Activated CD4-positive, CD25-positive, alpha-beta regulatory T cell (primary cell): ENCODE results near the gene ZNF668.
A peak's percentile ranks its signal among the peaks of the same experiment; 100 is the strongest.

Experiments used
- DNase-seq, 4 experiments: peaks; one replicate each; lab custom pipeline; 2025; lab: John Stamatoyannopoulos, UW

The ZNF668 gene

GRCh38 chr16:31081428-31082351 lies 7.7 kb upstream of the ZNF668 start:
- no peak for DNase-seq

- no peak for DNase-seq
Measured at GRCh38 chr16:31080756-31081419, 6.8 kb upstream of the ZNF668 start.

GRCh38 chr16:31080035-31080629 lies 6.1 kb upstream of the ZNF668 start:
- DNase-seq, result no peak

GRCh38 chr16:31079342-31079944 lies 5.4 kb upstream of the ZNF668 start:
- no peak for DNase-seq

GRCh38 chr16:31078597-31079341 lies 4.7 kb upstream of the ZNF668 start:
- DNase-seq, result no peak

DNA sequence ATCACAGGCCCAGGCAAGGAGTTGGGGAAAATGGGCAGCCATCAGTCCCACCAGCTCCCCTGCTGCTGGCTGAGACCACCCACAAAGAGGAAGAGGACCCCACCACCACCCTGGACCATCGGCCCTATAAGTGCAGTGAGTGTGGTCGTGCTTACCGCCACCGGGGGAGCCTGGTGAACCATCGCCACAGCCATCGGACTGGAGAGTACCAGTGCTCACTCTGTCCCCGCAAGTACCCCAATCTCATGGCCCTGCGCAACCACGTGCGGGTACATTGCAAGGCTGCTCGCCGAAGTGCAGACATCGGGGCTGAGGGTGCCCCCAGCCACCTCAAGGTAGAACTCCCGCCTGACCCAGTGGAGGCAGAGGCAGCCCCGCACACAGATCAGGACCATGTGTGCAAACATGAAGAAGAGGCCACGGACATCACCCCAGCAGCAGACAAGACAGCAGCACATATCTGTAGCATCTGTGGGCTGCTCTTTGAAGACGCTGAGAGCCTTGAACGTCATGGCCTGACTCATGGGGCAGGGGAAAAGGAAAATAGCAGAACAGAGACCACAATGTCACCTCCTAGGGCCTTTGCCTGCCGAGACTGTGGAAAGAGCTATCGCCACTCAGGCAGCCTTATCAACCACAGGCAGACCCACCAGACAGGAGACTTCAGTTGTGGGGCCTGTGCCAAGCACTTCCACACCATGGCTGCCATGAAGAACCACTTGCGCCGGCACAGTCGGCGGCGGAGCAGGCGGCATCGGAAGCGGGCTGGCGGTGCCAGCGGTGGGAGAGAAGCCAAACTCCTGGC lies 3.8 kb upstream of the ZNF668 start:
- DNase-seq, result no peak

DNA sequence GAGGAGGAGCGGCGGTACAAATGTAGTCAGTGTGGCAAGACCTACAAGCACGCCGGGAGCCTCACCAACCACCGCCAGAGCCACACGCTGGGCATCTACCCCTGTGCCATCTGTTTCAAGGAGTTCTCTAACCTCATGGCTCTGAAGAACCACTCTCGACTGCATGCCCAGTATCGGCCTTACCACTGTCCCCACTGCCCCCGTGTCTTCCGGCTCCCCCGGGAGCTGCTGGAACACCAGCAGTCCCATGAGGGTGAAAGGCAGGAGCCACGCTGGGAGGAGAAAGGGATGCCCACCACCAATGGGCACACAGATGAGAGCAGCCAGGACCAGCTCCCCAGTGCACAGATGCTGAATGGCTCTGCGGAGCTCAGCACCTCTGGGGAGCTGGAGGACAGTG lies 3.0 kb upstream of the ZNF668 start:
- DNase-seq, result no peak

GRCh38 chr16:31076319-31076718 lies 2.3 kb upstream of the ZNF668 start:
- no peak for DNase-seq

- no peak for DNase-seq
Measured at GRCh38 chr16:31074814-31075183, 759 bp upstream of the ZNF668 start.

- DNase-seq, result peak; percentile 70 to 75 (median 73)
Measured at GRCh38 chr16:31073142-31073969, 684 bp downstream of the ZNF668 start.

DNA sequence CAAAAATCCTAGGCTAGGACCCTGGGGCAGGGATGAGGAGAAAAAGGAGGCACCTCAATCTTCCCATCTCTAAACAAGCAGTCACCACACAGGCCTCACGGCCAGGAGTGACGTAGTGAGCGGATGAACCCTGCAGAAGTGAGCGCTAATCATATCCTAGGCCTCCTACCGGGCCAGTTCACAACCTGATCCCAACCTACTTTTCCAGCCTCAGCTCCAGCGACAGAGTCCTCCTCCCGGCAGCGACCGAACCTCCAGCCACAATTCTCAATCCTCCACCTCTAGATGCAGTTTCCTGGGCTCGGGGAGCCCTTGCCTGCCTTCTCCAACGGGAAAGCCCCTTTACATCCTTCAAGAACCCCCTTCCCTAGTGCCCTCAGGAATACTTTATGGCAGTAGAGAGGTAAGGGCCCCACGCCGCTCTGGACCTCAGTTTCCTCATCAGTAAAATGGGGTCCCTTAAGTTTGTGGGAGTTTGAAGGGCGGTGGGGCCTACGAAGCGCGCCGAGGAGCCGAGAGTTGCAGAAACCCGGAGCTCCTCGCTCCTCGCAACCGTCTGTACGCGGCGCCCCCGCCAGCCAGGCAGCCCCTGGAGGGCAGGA lies 1.4 kb downstream of the ZNF668 start:
- no peak for DNase-seq

GRCh38 chr16:31071861-31072260 lies 2.2 kb downstream of the ZNF668 start:
- DNase-seq, result no peak

DNA sequence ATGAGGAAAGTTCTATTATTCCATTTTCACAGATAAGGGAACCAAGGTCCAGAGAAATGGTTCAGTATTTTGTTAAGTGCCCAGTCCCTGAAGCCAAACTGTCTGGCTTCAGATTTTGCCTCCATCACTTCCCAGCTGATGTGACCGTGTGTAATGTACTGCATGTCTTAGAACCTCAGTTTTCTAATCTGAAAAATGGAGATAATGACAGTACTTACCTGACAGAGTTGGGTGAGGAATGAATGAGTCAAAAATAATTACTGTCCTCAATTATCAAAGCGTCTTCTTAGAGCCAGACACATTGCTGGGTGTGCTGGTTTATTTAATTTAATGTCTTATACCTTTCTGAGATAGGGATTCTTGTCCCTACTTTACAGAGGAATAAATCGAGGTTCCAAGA lies 6.7 kb downstream of the ZNF668 start:
- DNase-seq, result no peak

DNA sequence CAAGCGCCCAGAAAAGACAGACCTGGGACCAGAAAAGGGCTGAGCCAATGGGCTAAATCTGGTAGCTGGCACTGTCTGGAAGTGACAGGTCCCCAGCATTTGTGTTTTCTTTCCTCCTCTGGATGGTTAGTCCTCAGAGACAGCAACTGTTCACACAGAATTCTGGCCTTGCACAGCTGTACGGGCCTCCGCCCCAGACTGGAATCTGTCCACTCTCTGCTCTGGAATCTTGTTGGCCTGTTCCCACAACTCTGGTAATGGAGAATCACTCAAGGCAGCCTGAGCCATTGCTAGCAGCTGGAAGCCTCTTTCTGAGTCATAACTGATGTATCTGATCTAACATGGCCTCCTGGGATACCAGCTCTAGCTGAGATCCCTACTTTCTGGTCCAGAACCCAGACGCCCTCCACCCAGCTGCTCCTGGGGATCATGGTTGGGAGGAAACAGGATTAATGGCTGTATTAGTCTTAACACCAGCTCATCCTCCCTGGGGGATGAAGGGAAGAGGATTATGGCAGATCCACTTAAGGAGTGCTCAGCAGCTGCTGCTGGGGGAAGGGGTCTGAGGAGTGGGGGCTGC lies 9.1 kb downstream of the ZNF668 start:
- DNase-seq, result no peak

- no peak for DNase-seq
Measured at GRCh38 chr16:31063843-31064611, 10.0 kb downstream of the ZNF668 start.

DNA sequence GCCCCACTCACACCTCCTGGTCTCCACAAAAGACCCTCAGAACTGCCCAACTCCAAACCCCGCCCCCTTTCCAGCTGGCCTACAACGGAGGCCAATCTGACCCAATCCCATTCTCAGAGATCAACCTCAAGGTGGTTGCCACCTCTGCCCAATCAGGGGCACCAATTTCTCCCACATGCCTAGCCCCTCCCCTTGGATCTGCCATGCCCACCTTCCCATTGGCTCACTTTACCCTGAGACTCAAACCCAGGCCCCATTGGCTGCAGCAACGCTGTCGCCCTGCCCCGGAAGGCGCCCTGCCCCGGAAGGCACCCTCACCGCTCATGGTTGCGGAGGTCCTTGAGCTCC lies 10.6 kb downstream of the ZNF668 start:
- no peak for DNase-seq

DNA sequence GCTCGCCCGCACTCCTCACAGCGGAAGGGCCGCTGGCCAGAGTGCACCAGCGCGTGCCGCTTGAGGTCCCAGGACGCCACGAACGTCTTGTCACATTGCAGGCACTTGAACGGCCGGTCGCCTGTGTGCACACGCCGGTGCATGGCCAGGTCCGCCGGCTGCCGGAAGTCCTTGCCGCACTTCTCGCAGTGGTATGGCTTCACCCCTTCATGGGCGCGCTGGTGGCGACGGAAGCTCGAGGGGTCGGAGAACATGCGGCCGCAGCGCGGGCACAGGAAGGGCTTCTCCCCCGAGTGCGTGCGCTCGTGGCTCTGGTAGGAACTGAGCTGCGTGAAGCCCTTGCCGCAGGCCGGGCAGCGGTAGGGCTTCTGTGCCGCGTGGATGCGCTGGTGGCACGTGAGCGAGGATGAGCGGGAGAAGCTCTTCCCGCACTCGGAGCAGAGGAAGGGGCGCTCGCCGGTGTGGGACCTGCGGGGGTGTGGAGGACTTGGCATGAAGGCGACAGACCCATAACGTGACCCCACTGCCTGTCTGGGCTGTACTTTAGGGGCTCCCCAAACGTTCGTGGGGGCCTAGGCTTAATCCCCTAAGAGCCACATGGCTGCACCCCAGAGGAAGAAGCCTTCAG lies 12.1 kb downstream of the ZNF668 start:
- DNase-seq, result no peak

DNA sequence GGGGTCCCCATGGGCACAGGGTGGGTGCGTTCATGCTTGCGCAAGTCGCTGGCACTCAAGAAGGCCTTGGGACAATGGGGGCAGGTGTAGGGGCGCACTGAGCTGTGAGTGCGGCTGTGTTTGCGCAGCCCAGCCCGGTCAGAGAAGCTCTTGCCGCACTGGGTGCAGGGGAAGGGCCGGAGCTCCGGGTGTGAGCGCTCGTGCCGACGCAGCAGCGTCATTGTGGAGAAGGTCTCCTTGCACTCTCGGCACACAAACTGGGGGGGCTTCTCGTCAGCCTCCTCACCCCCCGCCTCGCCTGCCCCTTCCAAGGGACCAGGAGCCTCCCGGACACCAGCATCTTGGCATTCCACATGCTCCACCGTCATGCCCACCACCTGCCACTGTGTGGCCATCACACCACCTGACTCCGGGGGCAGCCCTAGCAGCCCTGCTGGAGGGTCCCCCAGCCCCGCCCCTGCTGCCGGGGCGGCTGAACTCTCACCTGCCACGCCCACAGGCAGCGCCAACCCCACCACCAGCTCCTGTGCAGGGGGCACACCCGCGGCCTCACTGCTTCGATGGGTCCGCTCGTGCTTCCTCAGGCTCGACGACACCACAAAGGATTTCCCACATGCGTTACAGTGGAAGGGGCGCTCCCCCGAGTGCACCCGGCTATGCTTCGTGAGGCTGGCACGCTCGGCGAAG lies 12.8 kb downstream of the ZNF668 start:
- no peak for DNase-seq
